GM18511 (cell line): ENCODE measurements around the gene DCDC1.

Experiments used
- ATAC-seq: cut with Tn5 transposase; IDR thresholded peaks from one replicate; pipeline ENCODE4 v1.9.1; 2021; ENCODE audit warnings: mild to moderate bottlenecking, moderate library complexity; ENCODE audit not compliant: unreplicated experiment

Gene DCDC1

GRCh38 chr11:31236143-31236542 is 133.4 kb downstream of the DCDC1 start:
- ATAC-seq = no peak

GRCh38 chr11:31233425-31233824 is 136.1 kb downstream of the DCDC1 start:
- no peak for ATAC-seq

- ATAC-seq = no peak
Observed at GRCh38 chr11:31231601-31232000, 137.9 kb downstream of the DCDC1 start.

GRCh38 chr11:31218847-31219246 is 150.7 kb downstream of the DCDC1 start:
- no peak for ATAC-seq

GRCh38 chr11:31214372-31214771 is 155.2 kb downstream of the DCDC1 start:
- no peak for ATAC-seq

- no peak for ATAC-seq
Observed at GRCh38 chr11:31199378-31199777, 170.2 kb downstream of the DCDC1 start.

GRCh38 chr11:31173926-31174680 is 195.4 kb downstream of the DCDC1 start:
- ATAC-seq = no peak

- ATAC-seq = peak; percentile 69
Observed at GRCh38 chr11:31160504-31161422, 208.8 kb downstream of the DCDC1 start.

GRCh38 chr11:31150841-31151240 is 218.7 kb downstream of the DCDC1 start:
- ATAC-seq = no peak

GRCh38 chr11:31150011-31150410 is 219.5 kb downstream of the DCDC1 start:
- ATAC-seq = no peak

- no peak for ATAC-seq
Observed at GRCh38 chr11:31141789-31142188, 227.8 kb downstream of the DCDC1 start.

- ATAC-seq = no peak
Observed at GRCh38 chr11:31139479-31139878, 230.1 kb downstream of the DCDC1 start.

- no peak for ATAC-seq
Observed at GRCh38 chr11:31132531-31133421, 236.8 kb downstream of the DCDC1 start.

- no peak for ATAC-seq
Observed at GRCh38 chr11:31131760-31132159, 237.8 kb downstream of the DCDC1 start.

- no peak for ATAC-seq
Observed at GRCh38 chr11:31127290-31127689, 242.2 kb downstream of the DCDC1 start.

- no peak for ATAC-seq
Observed at GRCh38 chr11:31120428-31120827, 249.1 kb downstream of the DCDC1 start.

GRCh38 chr11:31118566-31118965 is 251.0 kb downstream of the DCDC1 start:
- ATAC-seq = no peak

- ATAC-seq = no peak
Observed at GRCh38 chr11:31117038-31117437, 252.5 kb downstream of the DCDC1 start.

GRCh38 chr11:31114442-31114841 is 255.1 kb downstream of the DCDC1 start:
- no peak for ATAC-seq

GRCh38 chr11:31110830-31111229 is 258.7 kb downstream of the DCDC1 start:
- no peak for ATAC-seq

- no peak for ATAC-seq
Observed at GRCh38 chr11:31109446-31109845, 260.1 kb downstream of the DCDC1 start.
